ENCODE data around the gene KCNT2. TPM values are rescaled to one million over a fixed set of nuclear protein-coding genes. Genes with fewer than 3 reads are reported as not detected.

The KCNT2 gene
- total RNA-seq, 1 donor from 2014 or later, result 29.8 TPM

DNA sequence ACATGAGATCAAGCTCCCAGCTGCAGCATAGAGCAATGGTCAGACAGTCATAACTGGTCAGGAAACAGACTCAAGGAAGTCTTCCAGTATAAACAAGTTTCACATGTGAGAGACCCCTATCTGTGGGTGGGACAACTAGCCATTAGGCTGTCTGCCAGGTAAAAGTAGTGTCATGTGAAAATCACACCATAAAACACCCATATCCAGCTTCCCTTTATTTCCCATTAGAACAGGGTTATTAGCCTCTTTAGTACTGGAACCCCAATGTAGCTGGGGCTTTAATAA is 426.7 kb downstream of the KCNT2 start:
- Histone ChIP-seq H3K4me3 (no peak overlapping the region), H3K79me2 (ENCODE audit: low read depth) (no peaks in the 10 kb centered on the region), H3K4me1 (no peaks in the 10 kb centered on the region), H3K27me3 (no peaks in the 10 kb centered on the region), H3F3A (ENCODE audit: low read depth) (no peaks in the 10 kb centered on the region), H2AFZ (replicated peaks) (no peak overlapping the region), H3K9ac (no peak overlapping the region), H3K27ac (no peak overlapping the region), H3K4me2 (no peak overlapping the region), H3K9me3 (ENCODE audit: low read depth) (no peaks in the 10 kb centered on the region), H4K20me1 (ENCODE audit: low read depth) (no peaks in the 10 kb centered on the region), H3K36me3 (no peaks in the 10 kb centered on the region)
- Mint-ChIP-seq H3K36me3 (no peaks in the 10 kb centered on the region), H3K9me3 (no peaks in the 10 kb centered on the region), H3K27ac (no peak overlapping the region), H3K4me3 (no peak overlapping the region), H3K4me1 (no peaks in the 10 kb centered on the region), H3K27me3 (ENCODE audit: insufficient read depth, low read depth) (no peaks in the 10 kb centered on the region)
- DNase-seq (ENCODE audit: low spot score), result no peak
- TF ChIP-seq EZH2phosphoT487 (IDR thresholded peaks at IDR 0.05) (no peak), EZH2 (IDR thresholded peaks at IDR 0.05) (no peak)
- TF ChIP-seq, protein P1, sequence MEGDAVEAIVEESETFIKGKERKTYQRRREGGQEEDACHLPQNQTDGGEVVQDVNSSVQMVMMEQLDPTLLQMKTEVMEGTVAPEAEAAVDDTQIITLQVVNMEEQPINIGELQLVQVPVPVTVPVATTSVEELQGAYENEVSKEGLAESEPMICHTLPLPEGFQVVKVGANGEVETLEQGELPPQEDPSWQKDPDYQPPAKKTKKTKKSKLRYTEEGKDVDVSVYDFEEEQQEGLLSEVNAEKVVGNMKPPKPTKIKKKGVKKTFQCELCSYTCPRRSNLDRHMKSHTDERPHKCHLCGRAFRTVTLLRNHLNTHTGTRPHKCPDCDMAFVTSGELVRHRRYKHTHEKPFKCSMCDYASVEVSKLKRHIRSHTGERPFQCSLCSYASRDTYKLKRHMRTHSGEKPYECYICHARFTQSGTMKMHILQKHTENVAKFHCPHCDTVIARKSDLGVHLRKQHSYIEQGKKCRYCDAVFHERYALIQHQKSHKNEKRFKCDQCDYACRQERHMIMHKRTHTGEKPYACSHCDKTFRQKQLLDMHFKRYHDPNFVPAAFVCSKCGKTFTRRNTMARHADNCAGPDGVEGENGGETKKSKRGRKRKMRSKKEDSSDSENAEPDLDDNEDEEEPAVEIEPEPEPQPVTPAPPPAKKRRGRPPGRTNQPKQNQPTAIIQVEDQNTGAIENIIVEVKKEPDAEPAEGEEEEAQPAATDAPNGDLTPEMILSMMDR (IDR thresholded peaks at IDR 0.05), result no peak

DNA sequence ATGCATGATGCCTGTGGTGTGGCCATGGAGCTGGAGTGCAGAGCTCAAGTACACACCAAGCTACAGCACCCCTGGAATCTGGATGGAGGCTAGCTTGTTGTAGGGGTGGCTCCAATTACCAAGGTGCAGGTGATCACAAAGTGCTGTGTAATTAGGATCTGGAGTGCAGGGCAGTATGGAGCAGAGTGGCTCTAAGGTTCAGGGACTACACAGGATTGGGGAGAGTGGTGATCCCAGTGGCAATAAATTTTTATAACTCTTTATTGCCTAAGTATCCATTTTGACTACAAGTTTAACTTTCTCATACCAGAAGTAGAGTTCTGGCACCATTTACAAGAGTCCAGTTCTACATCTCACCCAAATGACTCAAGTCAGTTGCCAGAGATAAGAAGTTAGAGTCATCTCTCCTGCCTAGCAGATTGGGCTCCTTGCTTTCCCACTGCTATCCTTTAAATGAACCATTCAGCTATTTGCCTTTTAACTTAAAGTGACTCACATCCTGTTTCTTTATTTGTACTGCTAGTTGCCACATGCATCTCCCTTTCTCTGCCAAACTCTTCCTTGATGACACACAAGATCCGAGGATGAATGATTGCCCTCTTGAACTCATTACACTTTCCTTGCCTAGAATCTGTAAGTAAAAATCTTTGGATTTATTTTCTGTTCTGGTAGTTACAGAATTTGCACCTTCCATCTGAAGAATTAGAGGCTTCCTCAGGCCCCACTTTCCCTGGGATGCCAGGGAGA is 427.2 kb downstream of the KCNT2 start:
- Histone ChIP-seq H2AFZ (replicated peaks) (no peak overlapping the region), H3K9ac (no peak overlapping the region), H4K20me1 (ENCODE audit: low read depth) (no peaks in the 10 kb centered on the region), H3K9me3 (ENCODE audit: low read depth) (no peaks in the 10 kb centered on the region), H3K27ac (no peak overlapping the region), H3K4me2 (no peak overlapping the region), H3K79me2 (ENCODE audit: low read depth) (no peaks in the 10 kb centered on the region), H3K27me3 (no peaks in the 10 kb centered on the region), H3K36me3 (no peaks in the 10 kb centered on the region), H3F3A (ENCODE audit: low read depth) (no peaks in the 10 kb centered on the region), H3K4me1 (no peaks in the 10 kb centered on the region), H3K4me3 (no peak overlapping the region)
- DNase-seq (ENCODE audit: low spot score), result no peak
- H3K9me3 Mint-ChIP-seq, result no peaks in the 10 kb centered on the region
- H3K4me1 Mint-ChIP-seq, result no peaks in the 10 kb centered on the region
- peak overlapping the region; percentile 12 for H3K27ac Mint-ChIP-seq
- no peak overlapping the region for H3K4me3 Mint-ChIP-seq
- H3K27me3 Mint-ChIP-seq (ENCODE audit: insufficient read depth, low read depth), result no peaks in the 10 kb centered on the region
- no peaks in the 10 kb centered on the region for H3K36me3 Mint-ChIP-seq
- TF ChIP-seq EZH2phosphoT487 (IDR thresholded peaks at IDR 0.05) (no peak), EZH2 (IDR thresholded peaks at IDR 0.05) (no peak)
- TF ChIP-seq, protein P1 (IDR thresholded peaks at IDR 0.05), result no peak

DNA sequence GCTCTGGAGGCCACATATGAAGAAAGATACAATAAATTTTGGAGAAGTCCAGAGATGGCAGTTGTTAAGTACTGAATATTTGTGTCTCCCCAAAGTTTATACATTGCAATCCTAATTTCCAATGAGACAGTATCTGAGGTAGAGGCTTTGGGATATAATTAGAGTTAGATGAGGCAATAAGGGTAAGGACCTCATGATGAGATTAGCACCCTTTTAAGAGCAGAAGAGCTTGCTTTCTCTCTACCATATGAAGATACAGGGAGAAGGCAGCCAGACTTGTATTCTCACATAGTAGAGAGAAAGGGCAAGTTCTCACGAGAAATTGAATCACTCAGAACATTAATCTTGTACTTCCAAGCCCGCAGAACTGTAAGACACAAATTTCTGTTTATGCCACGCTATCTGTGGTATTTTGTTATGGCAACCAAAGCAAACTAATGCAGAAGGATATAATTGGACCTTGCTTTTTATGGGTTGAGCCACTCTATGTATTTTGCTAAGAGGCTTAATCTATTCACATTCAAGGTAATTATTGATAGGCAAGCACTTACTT is 430.1 kb downstream of the KCNT2 start:
- Histone ChIP-seq H3K27me3 (no peaks in the 10 kb centered on the region), H3K9ac (no peak overlapping the region), H3K4me3 (no peak overlapping the region), H2AFZ (replicated peaks) (no peak overlapping the region), H3F3A (ENCODE audit: low read depth) (no peaks in the 10 kb centered on the region), H3K79me2 (ENCODE audit: low read depth) (no peaks in the 10 kb centered on the region), H3K4me1 (no peaks in the 10 kb centered on the region), H3K4me2 (no peak overlapping the region), H4K20me1 (ENCODE audit: low read depth) (no peaks in the 10 kb centered on the region), H3K36me3 (no peaks in the 10 kb centered on the region), H3K27ac (no peak overlapping the region), H3K9me3 (ENCODE audit: low read depth) (no peaks in the 10 kb centered on the region)
- H3K4me3 Mint-ChIP-seq, result no peak overlapping the region
- TF ChIP-seq, protein P1 (IDR thresholded peaks at IDR 0.05), result no peak
- TF ChIP-seq EZH2 (IDR thresholded peaks at IDR 0.05), result no peak
- TF ChIP-seq EZH2phosphoT487 (IDR thresholded peaks at IDR 0.05), result no peak
- DNase-seq (ENCODE audit: low spot score), result no peak
- no peak overlapping the region for H3K27ac Mint-ChIP-seq
- no peaks in the 10 kb centered on the region for H3K9me3 Mint-ChIP-seq
- no peaks in the 10 kb centered on the region for H3K27me3 Mint-ChIP-seq (ENCODE audit: insufficient read depth, low read depth)
- no peaks in the 10 kb centered on the region for H3K4me1 Mint-ChIP-seq
- no peaks in the 10 kb centered on the region for H3K36me3 Mint-ChIP-seq

Small RNA genes lying within 50 kb of the gene (microRNA-seq; reads per million reads assigned to microRNA genes)
- gene MIR4735, result 0.91 reads per million

Small RNA genes lying within 50 kb of the gene (small RNA-seq; reads per million reads assigned to genes)
- not detected for gene MIR4735

Other genes starting within 250 kb of the KCNT2 start
- gene CFH, start 43.6 kb upstream of the KCNT2 start, total RNA-seq (ENCODE audit: low replicate concordance), result not detected in 2 replicates
- 4.8 and 20.9 TPM in 2 replicates for gene CFHR3, start 166.4 kb upstream of the KCNT2 start, total RNA-seq (ENCODE audit: low replicate concordance)
- not detected in 2 replicates for gene CFHR1, start 211.3 kb upstream of the KCNT2 start, total RNA-seq (ENCODE audit: low replicate concordance)

Measured in neural progenitor cell (in vitro differentiated cells).